ENCODE measurements around the gene PTPRE.

- TF ChIP-seq CTCF (IDR thresholded peaks at IDR 0.05) = no peak
- TF ChIP-seq POLR2A (IDR thresholded peaks at IDR 0.05) = no peak
These were observed 76.6 kb downstream of the PTPRE start for GRCh38 chr10:127983344-127984100.

Data from right lobe of liver (tissue), 4 donors.